ENCODE results near the gene RSRC1. TPM values are rescaled to one million over a fixed set of nuclear protein-coding genes. Genes with fewer than 3 reads are reported as not detected.

Gene RSRC1
- total RNA-seq, 1 experiment from 2014 or later: 37.9 TPM

DNA sequence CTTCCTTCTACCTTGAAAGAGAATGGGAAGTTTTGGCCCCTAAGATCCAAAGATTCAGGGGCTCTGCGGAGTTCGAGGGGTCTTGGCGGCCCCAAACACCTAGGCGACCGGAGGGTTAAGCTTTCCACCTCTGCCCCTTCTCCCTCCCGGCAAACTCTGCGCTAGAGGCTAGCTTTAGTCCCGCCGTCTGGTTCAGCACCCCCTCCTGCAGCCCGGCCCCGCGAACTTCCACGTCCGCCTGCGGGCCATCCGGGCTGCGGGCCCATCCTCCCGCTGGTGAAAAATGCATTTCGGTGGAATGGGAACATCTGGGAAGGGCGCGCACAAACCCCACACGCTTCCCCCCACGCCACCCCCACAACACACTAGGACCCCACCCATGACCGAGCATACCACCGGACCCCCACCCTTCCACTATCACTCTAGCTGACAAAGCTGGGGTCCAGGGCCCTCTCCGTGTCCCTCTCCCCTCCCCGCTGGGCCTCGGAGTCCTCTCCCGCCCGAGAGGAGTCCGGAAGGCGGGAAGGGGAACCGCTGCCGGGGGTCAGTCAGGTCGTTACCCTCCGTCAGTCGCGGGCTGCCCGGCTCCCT, 4.7 kb upstream of the RSRC1 start:
- no peaks in the 10 kb centered on the region; a peak in 1 of 7 replicates for H3K36me3 Mint-ChIP-seq (ENCODE audit: insufficient read depth in 1 of 3, low read depth in 3 of 3)
- Histone ChIP-seq H2AFZ (ENCODE audit: low read length) (no peak overlapping the region), H3T11ph (ENCODE audit: low read length) (no peak overlapping the region), H3K9ac (ENCODE audit: extremely low read depth, insufficient read length, low read length) (no peak overlapping the region), H3K27ac (ENCODE audit: insufficient read length, low read depth, low read length) (no peak overlapping the region), H4K20me1 (ENCODE audit: control insufficient read depth, insufficient read depth, insufficient read length) (no peaks in the 10 kb centered on the region), H4K91ac (ENCODE audit: insufficient read length, low read depth, low read length) (no peak overlapping the region), H2BK120ac (ENCODE audit: low read depth, low read length, poor library complexity, severe bottlenecking) (no peak overlapping the region), H3K9me3 (ENCODE audit: control insufficient read depth, low read depth, low read length) (no peaks in the 10 kb centered on the region), H3K4me1 (ENCODE audit: insufficient read depth, low read length) (no peaks in the 10 kb centered on the region), H3K4ac (ENCODE audit: low read depth, low read length) (no peak overlapping the region), H2BK12ac (ENCODE audit: insufficient read length, low read depth, low read length) (no peak overlapping the region), H3K14ac (ENCODE audit: insufficient read depth, low read length) (no peak overlapping the region), H3K4me2 (ENCODE audit: insufficient read depth, insufficient read length, low read length) (peak overlapping the region; percentile 71), H3K27me3 (ENCODE audit: insufficient read depth, low read length) (peaks cover 62% of the 10 kb centered on the region), H3K56ac (ENCODE audit: insufficient read length, low read depth, low read length) (no peak overlapping the region), H2AK5ac (ENCODE audit: insufficient read length, low read length) (no peak overlapping the region), H4K5ac (ENCODE audit: insufficient read length, low read depth, low read length) (no peak overlapping the region), H2BK5ac (ENCODE audit: insufficient read length, low read length) (no peak overlapping the region), H3K23me2 (ENCODE audit: insufficient read length, low read depth, low read length, poor library complexity, severe bottlenecking) (peaks cover 34% of the 10 kb centered on the region), H3K79me2 (ENCODE audit: insufficient read depth, low read length) (no peaks in the 10 kb centered on the region), H3K23ac (ENCODE audit: insufficient read length, low read depth, low read length) (no peak overlapping the region), H4K8ac (replicated peaks; ENCODE audit: insufficient read length, low read depth, low read length) (no peak overlapping the region), H3K18ac (ENCODE audit: insufficient read length, low read depth, low read length) (no peak overlapping the region), H2BK15ac (ENCODE audit: low read depth, low read length) (no peak overlapping the region), H3K79me1 (ENCODE audit: insufficient read depth, low read depth, low read length, poor library complexity, severe bottlenecking) (no peaks in the 10 kb centered on the region), H2BK20ac (ENCODE audit: low read depth, low read length, poor library complexity, severe bottlenecking) (no peak overlapping the region)
- peak overlapping the region; percentile 56 to 89 for H3K4me3 Mint-ChIP-seq
- H3K27me3 Mint-ChIP-seq (ENCODE audit: low read depth): peaks cover 97% of the 10 kb centered on the region
- peaks cover 0 to 4% of the 10 kb centered on the region in 2 experiments; a peak in 2 of 5 replicates for H3K9me3 Mint-ChIP-seq
- peaks cover 40 to 52% of the 10 kb centered on the region in 2 experiments for H3K4me1 Mint-ChIP-seq
- no CpG with 5 or more reads among the region's 39 CpGs for whole genome bisulfite sequencing (ENCODE audit: extremely low coverage, insufficient read length, low lambda C conversion rate)
- DNase-seq: peak; percentile 40
- no peak for TF ChIP-seq CTCF (conservative IDR thresholded peaks at IDR 0.05)
- no peak overlapping the region for H3K27ac Mint-ChIP-seq
